ENCODE results near the gene IL2RA. TPM values are rescaled to one million over a fixed set of nuclear protein-coding genes. Genes with fewer than 3 reads are reported as not detected.
"Not testable (repeated sequence)": the region's sequence is repeated elsewhere in the genome, so short reads cannot be mapped to it uniquely, and the experiment has no call there.

Gene IL2RA
- not detected in 2 replicates for total RNA-seq

DNA sequence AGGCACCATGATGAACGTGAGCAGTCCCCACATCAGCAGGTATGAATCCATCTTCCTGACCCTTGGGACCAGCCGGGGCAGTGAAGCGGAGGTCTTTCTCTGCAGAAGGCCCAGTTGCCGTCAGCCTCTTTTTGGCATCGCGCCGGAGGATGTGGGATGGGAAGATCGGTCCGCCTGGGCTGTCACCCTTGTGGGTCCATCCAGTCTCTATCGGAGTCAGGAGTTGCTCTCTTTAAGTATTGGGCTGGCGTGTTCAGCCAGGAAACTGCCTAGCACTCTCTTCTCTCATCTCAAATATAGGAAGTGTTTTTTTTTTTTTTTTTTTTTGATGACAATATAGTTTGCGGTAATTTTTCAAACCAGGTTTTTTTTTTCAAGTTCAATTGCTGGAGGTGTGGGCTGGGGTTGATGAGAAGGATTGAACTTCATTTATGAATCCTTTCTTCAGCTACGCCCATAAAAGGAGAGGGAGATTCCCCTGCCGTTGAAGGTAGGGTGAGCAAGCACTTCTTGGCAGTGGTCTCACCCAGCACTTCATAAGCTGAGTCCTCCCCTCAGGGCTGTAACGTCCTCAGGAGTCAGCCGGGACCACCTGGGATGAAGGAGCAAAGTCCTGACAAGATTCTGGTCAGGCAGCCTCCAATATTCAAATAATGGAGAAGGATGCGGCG lies at the start of gene IL2RA:
Gene IL2RA, minus strand, starts transcription at position 267 of the 671 bp plus-strand sequence. Its CDS starts 216 bp downstream, at position 51.
- DNase-seq (ENCODE audit: low read depth in 2 of 2), result no peak

DNA sequence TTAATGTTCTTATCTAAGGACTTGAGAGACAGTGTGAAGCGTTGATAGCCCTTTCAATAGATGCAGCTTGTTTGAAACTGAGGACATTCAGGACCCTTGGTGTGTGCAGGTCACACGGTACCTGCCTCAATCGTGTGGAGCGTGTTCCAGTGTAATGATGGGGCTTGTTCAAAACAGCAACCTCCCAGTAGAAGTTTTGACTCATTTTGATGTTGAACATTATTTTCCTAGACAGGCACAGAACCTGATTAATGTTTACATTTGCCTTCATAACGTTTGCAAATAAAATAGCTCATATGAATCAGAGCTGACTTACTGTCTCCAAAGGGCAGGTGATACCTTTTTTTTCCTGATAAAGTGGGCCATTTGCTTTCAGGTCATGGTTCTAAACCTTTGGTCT lies 48.0 kb upstream of the IL2RA start:
- DNase-seq (ENCODE audit: low read depth in 2 of 2), result no peak

DNA sequence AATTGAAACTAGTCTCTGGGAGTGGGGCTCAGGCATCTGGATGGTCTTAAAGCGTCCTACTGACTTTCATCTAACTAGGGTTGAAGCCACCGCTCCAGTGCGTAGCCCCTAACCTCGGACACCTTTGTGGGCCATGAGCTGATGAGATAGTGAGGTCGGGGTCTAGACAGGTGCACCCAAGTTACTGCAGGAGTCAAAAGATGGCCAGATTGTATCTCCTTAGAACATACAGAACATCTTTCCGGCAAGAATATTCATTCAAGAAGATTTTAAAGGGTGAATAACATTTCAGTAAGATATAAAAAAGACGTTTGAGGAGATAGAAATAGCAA lies 47.2 kb upstream of the IL2RA start:
- no peak for DNase-seq (ENCODE audit: low read depth in 2 of 2)

DNA sequence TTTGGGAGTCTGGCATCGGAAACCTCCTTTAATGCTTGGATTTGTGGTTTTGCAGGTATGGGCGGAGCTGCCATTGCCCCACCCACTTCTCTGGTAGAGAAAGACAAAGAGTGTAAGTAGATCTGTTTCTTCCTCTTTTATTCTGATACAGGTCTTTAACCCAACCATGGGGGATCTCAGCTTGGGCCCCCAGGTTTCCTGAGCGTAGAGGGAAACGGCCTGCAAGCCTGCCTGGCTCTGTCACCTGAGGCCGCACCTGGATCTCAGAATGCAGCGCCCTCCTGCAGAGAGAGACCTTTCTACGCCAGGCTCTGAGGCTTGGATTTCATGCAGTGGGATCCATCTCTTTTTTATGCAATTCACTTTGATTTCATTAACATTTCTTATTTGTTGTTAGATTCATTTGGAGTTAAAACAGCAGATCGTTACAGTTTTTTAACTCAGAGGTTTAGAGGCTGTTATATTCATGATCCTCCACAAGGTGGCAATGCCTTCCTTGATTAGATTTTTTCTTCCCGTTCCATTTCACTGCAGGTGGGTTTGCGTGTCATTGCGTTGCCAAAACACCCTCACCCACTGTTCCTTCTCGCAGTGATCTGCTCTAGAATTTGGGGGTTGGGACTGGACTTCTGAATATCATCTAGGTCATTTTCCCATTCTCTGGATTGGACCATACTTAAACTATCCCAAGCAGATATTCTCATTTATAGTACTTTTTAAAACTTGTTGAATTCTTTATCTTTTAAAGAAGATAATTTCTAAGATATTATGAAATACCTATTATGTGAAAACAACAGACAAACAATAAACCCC lies 46.7 kb upstream of the IL2RA start:
- peak; percentile 62 to 77 for DNase-seq (ENCODE audit: low read depth in 2 of 2)

DNA sequence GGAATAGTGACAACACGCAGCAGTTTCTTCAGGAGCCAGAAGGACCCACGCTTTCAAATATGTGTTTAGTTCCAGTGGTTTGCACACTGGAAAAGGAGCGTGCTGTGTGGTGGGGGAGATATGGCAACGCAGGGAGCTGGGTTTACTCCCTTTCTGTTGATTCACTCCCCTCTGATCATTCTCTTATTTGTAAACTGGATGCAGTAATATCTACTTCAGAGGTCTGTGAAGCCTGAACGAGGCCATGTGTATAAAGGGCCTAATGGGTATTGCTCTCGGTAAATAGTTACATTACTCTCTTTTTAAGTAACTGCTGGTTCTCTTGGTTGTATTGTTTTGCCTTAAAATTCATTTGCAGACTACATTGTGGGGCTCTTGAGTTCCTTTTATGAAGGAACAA lies 45.9 kb upstream of the IL2RA start:
- no peak for DNase-seq (ENCODE audit: low read depth in 2 of 2)

DNA sequence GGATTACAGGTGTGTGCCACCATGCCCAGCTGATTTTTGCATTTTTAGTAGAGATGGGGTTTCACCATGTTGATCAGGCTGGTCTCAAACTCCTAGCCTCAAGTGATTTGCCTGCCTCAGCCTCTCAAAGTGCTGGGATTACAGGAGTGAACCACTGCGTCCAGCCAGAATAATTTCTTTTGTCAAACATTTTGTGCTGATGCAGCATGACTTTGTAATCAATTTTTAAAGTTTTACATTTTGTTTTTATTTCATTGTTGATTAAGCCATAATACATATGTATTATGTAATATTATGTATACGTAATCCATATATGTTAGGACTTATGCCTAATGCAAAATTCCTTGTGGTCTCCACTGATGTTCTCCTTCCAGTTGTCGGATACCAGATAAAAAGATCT lies 45.4 kb upstream of the IL2RA start:
- DNase-seq (ENCODE audit: low read depth in 2 of 2), result not testable (repeated sequence)

DNA sequence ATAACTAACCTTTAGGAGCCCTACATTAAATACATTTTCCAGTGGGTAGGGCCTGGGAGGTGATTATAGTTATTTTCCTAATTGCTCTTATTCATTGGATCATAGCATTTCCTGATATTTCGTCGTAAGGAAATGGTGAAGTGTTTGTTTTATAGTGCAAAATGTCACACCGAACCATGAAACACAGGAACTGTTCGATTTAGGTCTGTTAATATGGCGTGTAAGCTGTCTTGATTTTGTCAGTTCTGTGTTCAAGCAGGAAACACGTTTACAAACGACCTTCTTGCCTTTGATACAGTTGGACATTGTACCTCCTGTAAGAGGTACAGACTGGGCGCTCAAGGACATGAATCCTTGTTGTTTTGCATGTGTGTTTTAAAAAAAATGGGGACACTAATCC lies 41.4 kb upstream of the IL2RA start:
- DNase-seq (ENCODE audit: low read depth in 2 of 2), result peak; percentile 22 to 61

DNA sequence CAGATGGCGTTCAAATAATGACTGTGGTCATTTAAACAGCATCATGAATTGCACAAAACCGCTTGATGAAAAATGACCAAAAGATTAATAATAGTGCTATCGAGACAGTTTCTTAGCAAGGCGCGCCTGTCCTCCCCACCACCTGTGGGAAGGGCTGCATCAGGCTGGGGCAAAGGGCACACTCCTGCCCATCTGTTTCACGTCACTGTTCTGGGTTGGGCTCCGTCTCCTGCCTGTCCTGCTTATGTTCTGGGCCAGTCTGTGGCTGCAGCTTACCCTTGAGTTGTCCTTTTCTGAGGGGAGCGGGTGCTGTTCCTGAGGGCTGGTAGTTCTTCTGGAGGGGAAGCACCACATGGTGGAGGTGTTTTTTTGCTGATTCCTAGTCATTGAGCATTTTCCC lies 40.0 kb upstream of the IL2RA start:
- DNase-seq (ENCODE audit: low read depth in 2 of 2), result no peak

DNA sequence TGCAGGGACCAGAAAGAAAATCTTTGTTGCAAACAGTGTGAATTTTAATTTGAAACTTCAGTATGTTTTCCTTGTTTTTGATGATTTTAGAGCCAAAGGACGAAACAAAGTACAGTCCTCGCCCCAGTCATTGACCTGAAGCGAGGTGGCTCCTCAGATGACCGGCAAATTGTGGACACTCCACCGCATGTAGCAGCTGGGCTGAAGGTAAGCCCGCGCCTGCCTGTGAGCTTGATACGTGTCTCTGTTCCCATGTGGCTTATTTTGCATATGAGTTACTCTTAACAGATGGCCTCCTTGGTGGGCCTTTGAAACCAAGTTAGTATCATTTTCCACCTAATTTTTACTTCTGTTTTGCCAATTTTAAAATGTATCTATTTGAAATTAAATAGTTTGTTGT lies 39.0 kb upstream of the IL2RA start:
- no peak for DNase-seq (ENCODE audit: low read depth in 2 of 2)

DNA sequence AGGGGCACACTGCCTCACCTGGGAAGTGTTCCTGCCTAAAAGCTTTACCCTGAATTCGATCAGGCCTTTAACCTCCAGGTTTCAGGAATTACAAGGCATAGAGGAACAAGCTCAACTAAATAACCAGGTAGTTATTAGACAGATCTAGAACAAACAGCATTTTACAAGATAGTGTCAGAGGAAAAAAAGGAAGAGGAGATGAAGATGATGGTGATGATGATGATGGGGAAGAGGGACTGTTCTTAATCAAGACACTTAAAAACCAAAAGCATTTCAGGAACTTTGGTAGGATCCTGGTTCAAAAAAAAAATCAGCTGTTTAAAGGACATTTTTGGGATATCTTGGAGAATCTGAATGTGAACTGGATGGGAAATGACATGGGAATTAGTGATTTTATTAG lies 38.2 kb upstream of the IL2RA start:
- DNase-seq (ENCODE audit: low read depth in 2 of 2), result no peak

DNA sequence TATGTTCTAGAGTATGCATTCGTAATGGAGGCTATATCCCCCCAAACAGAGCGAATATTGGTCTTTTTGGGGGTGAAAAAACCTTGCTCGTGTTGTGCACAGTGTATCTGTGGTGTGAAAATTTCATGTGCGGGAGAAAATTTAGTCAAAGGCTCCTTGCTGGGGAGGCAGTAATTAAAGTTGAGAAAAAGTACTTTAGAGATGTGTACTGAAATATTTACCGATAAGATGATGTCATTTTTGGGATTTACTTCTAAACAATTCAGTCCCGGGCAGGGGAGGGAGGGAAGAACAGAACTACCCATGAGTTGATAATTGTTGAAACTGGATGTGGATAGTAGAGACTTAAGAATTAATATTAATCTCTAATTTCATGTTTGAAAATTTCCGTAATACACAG lies 36.0 kb upstream of the IL2RA start:
- no peak for DNase-seq (ENCODE audit: low read depth in 2 of 2)

DNA sequence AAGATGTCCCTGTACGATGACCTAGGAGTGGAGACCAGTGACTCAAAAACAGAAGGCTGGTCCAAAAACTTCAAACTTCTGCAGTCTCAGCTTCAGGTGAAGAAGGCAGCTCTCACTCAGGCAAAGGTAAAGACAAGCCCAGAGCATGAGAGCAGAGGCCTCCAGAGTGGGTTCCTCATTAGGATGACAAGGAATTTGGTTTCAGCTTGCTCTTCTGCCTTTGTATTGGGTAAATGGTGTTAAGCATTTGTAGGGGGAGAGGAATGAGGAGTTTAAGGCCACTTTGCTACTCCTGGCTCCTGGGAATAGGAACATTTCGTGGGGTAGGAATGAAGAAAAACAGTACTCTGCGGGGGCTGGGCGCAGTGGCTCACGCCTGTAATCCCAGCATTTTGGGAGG lies 34.9 kb upstream of the IL2RA start:
- no peak for DNase-seq (ENCODE audit: low read depth in 2 of 2)

DNA sequence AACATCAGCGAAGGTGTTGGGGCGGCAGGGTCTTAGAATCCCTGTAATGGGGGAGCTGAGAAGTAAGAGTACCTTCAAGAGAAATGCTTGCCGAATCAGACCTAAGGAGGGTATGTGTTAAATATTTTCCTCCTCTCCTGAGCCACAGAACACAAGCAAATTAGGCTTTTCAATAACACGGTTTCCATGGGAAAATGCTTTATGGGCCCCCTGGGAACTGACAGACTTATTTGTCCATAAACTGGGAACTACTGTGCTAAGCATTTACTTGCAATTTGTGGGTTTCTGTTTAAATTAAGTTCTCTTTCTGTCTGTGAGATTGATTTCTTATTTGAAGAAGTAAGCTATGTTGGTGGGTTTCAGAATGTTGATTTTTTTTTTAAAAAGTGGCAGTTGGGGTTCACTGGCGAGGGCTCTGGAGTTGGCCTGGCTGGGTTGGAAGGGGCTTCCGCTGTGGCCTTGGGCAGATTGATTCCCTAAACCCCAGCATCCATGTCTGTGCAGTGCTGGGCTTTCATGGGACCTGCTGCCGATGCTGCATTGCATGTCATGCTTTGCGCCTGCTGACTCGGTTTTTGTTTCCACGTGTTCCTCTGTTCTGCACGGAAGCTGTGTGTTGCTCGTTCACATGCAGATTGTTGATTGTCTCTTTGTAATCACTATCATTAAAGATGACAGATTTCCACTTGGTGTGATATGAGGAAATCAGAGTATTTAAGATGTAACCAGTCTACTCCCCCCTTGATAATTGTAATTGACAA lies 33.8 kb upstream of the IL2RA start:
- peak in 1 of 2 donors; percentile 14 for DNase-seq (ENCODE audit: low read depth in 2 of 2)

DNA sequence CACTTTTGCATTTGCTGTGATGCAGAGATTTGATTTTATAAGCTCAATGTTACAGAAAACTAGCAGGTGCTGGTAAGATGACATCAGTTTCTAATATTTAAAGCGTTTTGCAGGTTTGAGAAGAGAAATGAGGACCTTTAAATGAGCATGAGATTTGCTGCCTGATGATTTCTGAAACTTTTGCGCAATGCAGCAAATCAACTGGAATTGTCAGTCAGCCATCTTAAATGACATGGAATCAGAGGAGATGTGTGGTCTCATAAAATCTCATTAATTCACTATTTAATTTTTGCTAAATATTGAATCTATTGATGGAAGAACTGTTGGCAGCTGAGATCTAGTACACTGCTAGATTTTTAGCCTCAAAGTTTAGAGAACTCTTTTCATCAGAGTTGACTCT lies 30.6 kb upstream of the IL2RA start:
- DNase-seq (ENCODE audit: low read depth in 2 of 2), result no peak

DNA sequence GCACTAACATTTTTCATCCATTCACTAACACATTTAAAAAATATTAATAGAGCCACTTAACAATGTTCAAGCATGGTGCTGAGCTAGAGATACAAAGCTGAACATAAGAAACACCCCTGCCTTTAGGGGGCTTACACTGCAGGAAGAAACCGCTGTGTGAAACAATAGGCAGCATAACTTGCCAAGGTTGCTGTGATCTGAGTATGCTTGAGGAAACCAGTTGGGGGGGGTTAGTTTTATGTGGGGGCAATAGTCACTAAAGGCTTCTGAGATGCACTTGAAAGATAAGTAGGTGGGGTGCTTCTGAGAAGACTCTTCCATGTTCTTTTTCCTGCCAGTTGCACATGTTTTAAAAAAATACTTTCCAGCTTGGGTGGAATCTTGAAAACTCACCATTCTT lies 29.5 kb upstream of the IL2RA start:
- peak; percentile 33 to 93 for DNase-seq (ENCODE audit: low read depth in 2 of 2)

DNA sequence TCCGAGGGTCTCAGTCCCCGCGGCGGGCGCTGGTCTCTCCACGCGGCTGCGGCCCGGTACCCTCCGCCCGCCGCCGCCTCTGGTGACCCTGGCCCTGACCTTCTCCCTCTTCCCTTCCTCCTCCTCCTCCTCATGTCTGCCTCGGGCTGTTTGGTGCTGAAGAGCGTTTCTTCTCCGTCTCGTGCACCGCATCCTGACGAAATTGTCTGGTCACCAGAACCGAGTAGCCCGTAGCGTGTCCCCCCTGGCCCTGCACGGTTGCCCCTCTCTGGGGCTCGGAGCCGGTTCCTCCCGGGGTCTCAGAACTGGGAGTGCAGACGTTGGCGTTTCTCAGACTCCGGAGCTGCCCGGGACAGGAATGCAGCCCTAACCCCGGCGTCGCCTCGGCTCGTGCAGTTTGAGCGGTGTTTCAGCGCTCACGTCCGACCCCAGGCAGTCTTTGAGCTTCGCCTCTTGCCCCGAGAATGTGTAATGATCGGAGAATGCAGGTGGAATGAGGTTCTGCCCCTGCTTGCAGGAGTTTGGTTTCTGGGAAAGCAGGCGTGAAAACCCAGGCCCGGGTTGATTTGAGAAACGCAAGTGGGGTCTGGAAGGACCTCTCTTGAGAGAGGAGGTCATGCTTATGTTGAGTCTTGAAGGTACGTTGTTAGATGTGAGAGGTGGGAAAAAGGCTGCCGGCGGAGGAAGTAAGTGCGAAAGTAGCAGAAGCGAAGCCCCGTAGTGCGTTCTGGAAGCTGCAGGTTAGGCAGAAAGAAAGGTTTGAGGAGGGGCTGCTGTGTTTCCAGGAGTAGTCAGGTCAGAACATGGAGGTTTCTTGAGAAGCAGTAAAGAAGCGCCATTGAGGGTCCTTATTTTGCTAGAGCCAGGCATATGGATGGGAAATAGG lies 27.4 kb upstream of the IL2RA start:
- DNase-seq (ENCODE audit: low read depth in 2 of 2), result peak; percentile 25 to 31

DNA sequence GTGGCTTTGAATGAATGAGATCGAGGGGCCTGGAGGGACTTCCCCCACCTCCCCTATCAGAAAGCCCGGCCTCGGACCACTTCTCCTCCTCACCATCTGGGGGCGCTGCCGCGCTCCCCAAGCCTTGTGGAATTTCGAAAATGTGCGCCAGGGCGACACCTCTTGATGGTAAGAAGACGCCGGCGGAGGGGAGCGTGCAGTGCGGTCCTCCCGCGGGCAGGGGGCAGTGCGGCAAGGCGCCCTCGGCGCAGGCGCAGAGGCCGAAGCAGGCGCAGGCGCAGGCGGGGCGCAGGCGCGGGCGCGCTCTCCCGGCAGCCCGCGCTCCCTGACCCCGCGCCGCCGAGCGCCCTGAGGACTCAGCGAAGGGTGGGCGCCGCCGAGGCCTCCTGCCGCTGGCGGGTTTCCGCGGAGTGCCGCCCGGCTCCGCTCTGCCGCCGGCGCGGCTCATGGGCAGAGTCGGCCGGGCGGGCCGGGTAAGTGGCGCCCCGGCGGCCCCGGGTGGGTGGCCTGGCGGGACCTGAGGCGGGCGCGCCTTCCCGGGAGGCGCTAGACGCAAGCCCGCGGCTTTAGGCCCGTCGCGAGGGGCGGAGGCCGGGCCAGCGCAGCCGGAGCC lies 26.7 kb upstream of the IL2RA start, which contains the start of gene RBM17:
Gene RBM17, plus strand, starts transcription at position 314 of the 613 bp plus-strand sequence. CDS start 8,032 bp downstream, outside the sequence.
- DNase-seq (ENCODE audit: low read depth in 2 of 2), result peak; percentile 97 to 98

DNA sequence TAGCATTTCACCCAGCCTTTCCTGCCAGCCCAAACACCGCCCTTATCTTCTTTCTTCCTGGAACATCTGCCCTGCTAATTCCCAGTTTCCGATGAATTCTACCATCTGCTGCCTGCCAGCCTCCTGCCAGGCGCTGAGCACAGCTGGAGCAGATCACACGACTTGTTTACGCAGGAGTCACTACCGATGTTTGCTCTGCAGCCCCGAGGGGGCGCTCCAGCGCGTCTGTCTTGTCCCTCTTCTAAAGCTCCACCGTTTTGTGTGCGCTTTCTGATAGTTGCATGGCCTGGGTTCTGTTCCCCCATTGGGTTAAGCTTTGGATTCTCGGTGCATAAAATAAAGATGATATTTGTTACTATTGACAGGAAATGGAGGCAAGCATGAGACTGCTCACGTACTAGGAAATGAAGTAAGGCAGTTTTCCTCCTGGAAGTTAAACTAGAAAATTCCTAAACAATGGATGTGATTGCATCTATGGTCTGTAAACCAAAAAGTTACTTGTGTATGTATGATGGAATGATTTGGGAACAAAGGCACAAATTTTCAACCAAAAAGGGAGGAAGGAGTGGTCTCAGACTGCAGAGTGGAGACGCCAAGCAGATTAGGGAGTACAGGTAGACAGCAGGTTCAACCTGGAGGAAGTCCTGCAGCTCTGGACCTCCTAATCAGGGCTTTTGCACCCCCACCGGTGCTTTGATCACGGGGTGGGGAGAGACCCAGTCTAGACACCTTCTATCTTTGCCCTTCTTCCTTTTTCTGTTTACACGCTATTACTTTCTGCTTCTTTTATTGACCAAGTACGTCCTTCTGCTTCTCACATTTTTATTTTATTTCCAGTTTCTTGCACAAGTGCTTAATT lies 24.4 kb upstream of the IL2RA start:
- DNase-seq (ENCODE audit: low read depth in 2 of 2), result peak; percentile 93 to 95

DNA sequence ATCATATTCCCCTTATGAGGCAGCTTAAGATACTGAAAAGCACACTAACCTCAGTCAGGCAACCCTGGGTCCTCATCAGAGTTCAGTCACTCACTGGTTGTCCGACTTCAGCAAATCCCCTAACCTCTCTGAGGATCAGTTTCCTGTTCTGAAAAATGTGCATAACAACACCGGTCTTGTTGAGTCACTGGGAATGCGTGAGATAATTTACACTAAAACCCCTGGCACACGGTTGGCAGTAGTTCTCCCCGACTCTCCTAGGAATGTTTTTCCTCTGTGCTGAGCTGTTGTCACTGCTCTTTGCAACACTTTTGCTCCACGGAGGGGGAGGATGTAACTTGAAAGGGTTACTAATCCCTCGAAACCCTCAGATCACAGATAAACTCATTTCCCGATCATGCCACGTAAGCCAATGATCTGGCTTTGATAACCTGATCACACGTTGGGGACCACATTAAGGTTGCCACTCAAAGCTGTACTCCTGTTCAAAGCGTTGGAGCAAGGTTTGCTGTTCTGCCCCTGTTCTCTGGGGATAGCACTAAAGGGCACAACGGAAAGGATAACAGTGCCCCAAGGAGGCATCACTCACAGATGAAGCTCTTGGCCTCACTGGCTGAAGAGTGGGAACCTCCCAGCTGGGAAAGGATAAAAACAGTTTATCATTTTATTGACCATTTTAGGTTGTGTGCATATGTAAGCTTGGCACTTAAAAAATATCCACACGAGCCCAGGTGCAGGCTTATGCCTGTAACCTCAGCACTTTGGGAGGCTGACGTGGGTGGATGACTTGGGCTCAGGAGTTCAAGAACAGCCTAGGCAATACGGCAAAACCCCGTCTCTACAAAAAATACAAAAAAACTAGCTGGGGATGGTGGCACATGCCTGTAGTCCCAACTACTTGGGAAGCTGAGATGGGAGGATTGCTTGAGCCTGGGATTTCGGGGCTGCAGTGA lies 21.6 kb upstream of the IL2RA start:
- peak; percentile 77 to 79 for DNase-seq (ENCODE audit: low read depth in 2 of 2)
